ENCODE results near the gene INPP5D. TPM values are rescaled to one million over a fixed set of nuclear protein-coding genes. Genes with fewer than 3 reads are reported as not detected.
"Not testable (repeated sequence)": the region's sequence is repeated elsewhere in the genome, so short reads cannot be mapped to it uniquely, and the experiment has no call there.

INPP5D gene
- polyA plus RNA-seq, 2 of the 4 experiments (the other 2 are of a cell fraction): 0.26 to 0.53 TPM

DNA sequence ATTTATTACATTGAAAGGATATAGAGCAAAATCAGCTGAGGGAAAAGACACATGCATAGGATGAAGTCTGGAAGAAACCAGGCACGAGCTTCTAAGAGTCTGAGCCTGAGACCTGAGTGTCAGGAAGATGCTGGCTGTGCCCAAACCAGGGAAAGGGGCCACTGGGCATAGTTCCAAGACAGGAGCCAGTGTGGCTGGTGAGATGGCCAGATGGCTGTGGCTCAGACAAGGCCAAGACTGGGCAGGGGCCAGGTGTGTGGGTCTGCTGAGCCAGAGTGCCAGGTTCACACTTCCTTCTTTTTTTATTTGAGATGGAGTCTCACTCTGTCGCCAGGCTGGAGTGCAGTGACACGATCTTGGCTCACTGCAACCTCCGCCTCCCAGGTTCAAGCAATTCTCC lies 95.9 kb downstream of the INPP5D start:
- no peak for TF ChIP-seq CBX2 (IDR thresholded peaks at IDR 0.05; ENCODE audit: borderline replicate concordance, low read depth)
- TF ChIP-seq, protein P1, sequence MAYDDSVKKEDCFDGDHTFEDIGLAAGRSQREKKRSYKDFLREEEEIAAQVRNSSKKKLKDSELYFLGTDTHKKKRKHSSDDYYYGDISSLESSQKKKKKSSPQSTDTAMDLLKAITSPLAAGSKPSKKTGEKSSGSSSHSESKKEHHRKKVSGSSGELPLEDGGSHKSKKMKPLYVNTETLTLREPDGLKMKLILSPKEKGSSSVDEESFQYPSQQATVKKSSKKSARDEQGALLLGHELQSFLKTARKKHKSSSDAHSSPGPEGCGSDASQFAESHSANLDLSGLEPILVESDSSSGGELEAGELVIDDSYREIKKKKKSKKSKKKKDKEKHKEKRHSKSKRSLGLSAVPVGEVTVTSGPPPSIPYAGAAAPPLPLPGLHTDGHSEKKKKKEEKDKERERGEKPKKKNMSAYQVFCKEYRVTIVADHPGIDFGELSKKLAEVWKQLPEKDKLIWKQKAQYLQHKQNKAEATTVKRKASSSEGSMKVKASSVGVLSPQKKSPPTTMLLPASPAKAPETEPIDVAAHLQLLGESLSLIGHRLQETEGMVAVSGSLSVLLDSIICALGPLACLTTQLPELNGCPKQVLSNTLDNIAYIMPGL (CRISPR knock-in tag; IDR thresholded peaks at IDR 0.05; ENCODE audit: borderline replicate concordance): no peak
- no peak for TF ChIP-seq EHMT2 (IDR thresholded peaks at IDR 0.05; ENCODE audit: low read depth)
- TF ChIP-seq, protein P2, sequence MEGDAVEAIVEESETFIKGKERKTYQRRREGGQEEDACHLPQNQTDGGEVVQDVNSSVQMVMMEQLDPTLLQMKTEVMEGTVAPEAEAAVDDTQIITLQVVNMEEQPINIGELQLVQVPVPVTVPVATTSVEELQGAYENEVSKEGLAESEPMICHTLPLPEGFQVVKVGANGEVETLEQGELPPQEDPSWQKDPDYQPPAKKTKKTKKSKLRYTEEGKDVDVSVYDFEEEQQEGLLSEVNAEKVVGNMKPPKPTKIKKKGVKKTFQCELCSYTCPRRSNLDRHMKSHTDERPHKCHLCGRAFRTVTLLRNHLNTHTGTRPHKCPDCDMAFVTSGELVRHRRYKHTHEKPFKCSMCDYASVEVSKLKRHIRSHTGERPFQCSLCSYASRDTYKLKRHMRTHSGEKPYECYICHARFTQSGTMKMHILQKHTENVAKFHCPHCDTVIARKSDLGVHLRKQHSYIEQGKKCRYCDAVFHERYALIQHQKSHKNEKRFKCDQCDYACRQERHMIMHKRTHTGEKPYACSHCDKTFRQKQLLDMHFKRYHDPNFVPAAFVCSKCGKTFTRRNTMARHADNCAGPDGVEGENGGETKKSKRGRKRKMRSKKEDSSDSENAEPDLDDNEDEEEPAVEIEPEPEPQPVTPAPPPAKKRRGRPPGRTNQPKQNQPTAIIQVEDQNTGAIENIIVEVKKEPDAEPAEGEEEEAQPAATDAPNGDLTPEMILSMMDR (IDR thresholded peaks at IDR 0.05): no peak
- TF ChIP-seq, protein P3, sequence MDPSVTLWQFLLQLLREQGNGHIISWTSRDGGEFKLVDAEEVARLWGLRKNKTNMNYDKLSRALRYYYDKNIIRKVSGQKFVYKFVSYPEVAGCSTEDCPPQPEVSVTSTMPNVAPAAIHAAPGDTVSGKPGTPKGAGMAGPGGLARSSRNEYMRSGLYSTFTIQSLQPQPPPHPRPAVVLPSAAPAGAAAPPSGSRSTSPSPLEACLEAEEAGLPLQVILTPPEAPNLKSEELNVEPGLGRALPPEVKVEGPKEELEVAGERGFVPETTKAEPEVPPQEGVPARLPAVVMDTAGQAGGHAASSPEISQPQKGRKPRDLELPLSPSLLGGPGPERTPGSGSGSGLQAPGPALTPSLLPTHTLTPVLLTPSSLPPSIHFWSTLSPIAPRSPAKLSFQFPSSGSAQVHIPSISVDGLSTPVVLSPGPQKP (IDR thresholded peaks at IDR 0.05; ENCODE audit: low read depth, low read length): no peak
- no peak for TF ChIP-seq TFCP2L1 (CRISPR knock-in tag; IDR thresholded peaks at IDR 0.05)
- no peak for TF ChIP-seq POLR2A (IDR thresholded peaks at IDR 0.05; ENCODE audit: low read length)
- POLR2A ChIA-PET: no interaction called here

DNA sequence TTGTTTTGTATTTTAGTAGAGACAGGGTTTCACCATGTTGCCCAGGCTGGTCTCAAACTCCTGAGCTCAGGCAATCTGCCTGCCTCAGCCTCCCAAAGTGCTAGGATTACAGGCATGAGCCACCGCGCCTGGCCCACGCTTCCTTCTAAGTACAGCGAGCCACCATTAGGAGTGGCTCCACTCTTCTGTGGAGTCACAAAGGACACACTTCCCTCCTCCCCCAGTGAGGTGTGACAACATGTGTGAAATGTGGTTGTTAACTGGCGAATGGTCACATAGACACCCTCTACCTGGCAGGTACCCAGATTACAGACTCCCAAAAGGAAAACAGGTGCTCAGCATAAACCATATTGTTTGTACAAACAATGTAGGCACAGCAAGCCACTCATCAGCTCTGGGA lies 96.3 kb downstream of the INPP5D start:
- H3K4me3 ChIP-seq; H3K4me2 ChIP-seq; CTCF ChIA-PET; POLR2A ChIA-PET; H3K4me1 ChIP-seq; H3K27ac ChIP-seq; DNase-seq (ENCODE audit: low read depth in 1 of 2, low spot score in 1 of 2); H3K9me3 ChIP-seq; ATAC-seq; FAIRE-seq: not testable (repeated sequence)
- WGBS (ENCODE audit: missing lambda C conversion rate): 96% methylated on average over 5 of the region's 5 CpGs

More for the DNA sequence above, 95.9 kb downstream of the INPP5D start:
- WGBS (ENCODE audit: missing lambda C conversion rate): 70% methylated on average over 4 of the region's 4 CpGs
- ATAC-seq (no peak), DNase-seq (ENCODE audit: low read depth in 1 of 2, low spot score in 1 of 2) (no peak), FAIRE-seq (no peak)
- no peak overlapping the region for H3K4me3 ChIP-seq
- H3K27ac ChIP-seq: no peak overlapping the region
- no peaks in the 10 kb centered on the region for H3K9me3 ChIP-seq
- CTCF ChIA-PET: no interaction called here
- H3K4me1 ChIP-seq: no peaks in the 10 kb centered on the region
- H3K4me2 ChIP-seq: no peak overlapping the region

DNA sequence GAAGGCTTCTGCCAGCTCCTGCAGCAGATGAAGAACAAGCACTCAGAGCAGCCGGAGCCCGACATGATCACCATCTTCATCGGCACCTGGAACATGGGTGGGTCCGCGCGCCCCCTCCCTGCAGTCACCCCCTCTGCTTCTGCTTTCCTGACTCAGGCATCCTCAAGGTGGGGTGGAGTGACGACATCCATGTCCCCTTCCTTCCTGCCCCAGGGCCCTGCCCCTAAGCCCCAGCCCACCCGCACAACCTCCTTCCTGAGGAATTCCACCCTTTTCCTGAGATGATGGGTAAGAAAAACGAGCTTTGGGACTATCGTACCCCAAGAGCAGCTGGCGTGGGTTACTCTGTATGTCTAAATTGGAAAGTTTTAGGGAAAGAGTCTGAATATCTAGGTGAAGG lies 101.6 kb downstream of the INPP5D start:
- Histone ChIP-seq H3K4me3 (no peak overlapping the region), H3K4me1 (peaks cover 14% of the 10 kb centered on the region), H3K4me2 (no peak overlapping the region), H3K9me3 (no peaks in the 10 kb centered on the region), H3K27ac (no peak overlapping the region)
- CTCF ChIA-PET: no interaction called here
- WGBS (ENCODE audit: missing lambda C conversion rate): 86% methylated on average over 11 of the region's 11 CpGs
- no peak for FAIRE-seq
- ATAC-seq: no peak
- POLR2A ChIA-PET: no interaction called here
- TF ChIP-seq POLR2AphosphoS2 (conservative IDR thresholded peaks at IDR 0.05; ENCODE audit: low read length) (no peak), HDAC2 (IDR thresholded peaks at IDR 0.05) (no peak), FOXS1 (CRISPR knock-in tag; IDR thresholded peaks at IDR 0.05) (no peak), HOXA7 (CRISPR knock-in tag; IDR thresholded peaks at IDR 0.05) (no peak), CBX8 (IDR thresholded peaks at IDR 0.05) (no peak), ESRRA (IDR thresholded peaks at IDR 0.05; ENCODE audit: borderline replicate concordance, low read length) (no peak), RCOR1 (IDR thresholded peaks at IDR 0.05; ENCODE audit: low read depth, low read length) (no peak), JUNB (IDR thresholded peaks at IDR 0.05) (no peak), ZSCAN20 (CRISPR knock-in tag; IDR thresholded peaks at IDR 0.05) (no peak), EP300 (IDR thresholded peaks at IDR 0.05) (no peak), PHF8 (IDR thresholded peaks at IDR 0.05; ENCODE audit: borderline replicate concordance, low read depth) (no peak), CEBPB (IDR thresholded peaks at IDR 0.05) (no peak), ZC3H11A (IDR thresholded peaks at IDR 0.05) (no peak), ZFP36 (IDR thresholded peaks at IDR 0.05; ENCODE audit: borderline replicate concordance, partially characterized antibody) (no peak), HEYL (CRISPR knock-in tag; IDR thresholded peaks at IDR 0.05) (no peak)
- TF ChIP-seq, protein P4, sequence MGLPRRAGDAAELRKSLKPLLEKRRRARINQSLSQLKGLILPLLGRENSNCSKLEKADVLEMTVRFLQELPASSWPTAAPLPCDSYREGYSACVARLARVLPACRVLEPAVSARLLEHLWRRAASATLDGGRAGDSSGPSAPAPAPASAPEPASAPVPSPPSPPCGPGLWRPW (IDR thresholded peaks at IDR 0.05): no peak
- TF ChIP-seq, protein P5, sequence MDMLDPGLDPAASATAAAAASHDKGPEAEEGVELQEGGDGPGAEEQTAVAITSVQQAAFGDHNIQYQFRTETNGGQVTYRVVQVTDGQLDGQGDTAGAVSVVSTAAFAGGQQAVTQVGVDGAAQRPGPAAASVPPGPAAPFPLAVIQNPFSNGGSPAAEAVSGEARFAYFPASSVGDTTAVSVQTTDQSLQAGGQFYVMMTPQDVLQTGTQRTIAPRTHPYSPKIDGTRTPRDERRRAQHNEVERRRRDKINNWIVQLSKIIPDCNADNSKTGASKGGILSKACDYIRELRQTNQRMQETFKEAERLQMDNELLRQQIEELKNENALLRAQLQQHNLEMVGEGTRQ (IDR thresholded peaks at IDR 0.05): no peak
- no peak for DNase-seq (ENCODE audit: low read depth in 1 of 2, low spot score in 1 of 2)

Measured in A549 (cell line).